ENCODE results near the gene NEIL3. TPM values are rescaled to one million over a fixed set of nuclear protein-coding genes. Genes with fewer than 3 reads are reported as not detected.

The NEIL3 gene
- total RNA-seq (under 1 TPM; 0.22 to 0.25 TPM), total RNA-seq (0.20 to 20.0 (median 1.3) reads per million in 172 experiments)
- polyA plus RNA-seq (2013, experiment 1 of 2) = 0.32 TPM
- polyA plus RNA-seq (2013, experiment 2 of 2) = 0.61 TPM

GRCh38 chr4:177309522-177310371, at the start of gene NEIL3:
Gene NEIL3, plus strand, starts transcription at chr4:177309874. Its CDS starts 80 bp downstream, at chr4:177309954.
- Histone ChIP-seq H3K4me1 (ENCODE audit: insufficient read depth, low read length) (peaks cover 5% of the 10 kb centered on the region), H3K9me3 (ENCODE audit: control insufficient read depth in 1 of 2, insufficient read depth in 1 of 2, low read length in 2 of 2) (no peaks in the 10 kb centered on the region), H3K27ac (ENCODE audit: low read depth in 1 of 2, low read length in 2 of 2) (no peak within 1 kb of the TSS), H3K36me3 (ENCODE audit: insufficient read depth, low read length) (no peaks in the 10 kb centered on the region), H3K4me3 (ENCODE audit: low read length) (peak within 1 kb of the TSS; percentile 72), H3K27me3 (ENCODE audit: control insufficient read depth in 1 of 2, insufficient read depth in 2 of 2, low read length in 2 of 2) (no peaks in the 10 kb centered on the region)
- ChIA-PET POLR2A (interaction anchor here (1.1 to 2.5 kb wide), 9 partner anchors 10 to 150 kb away, joined by 3 to 30 read pairs (median 6); partner anchors contain the start of gene AGA), CTCF (interaction anchor here (1.0 to 2.1 kb wide), 4 partner anchors 9 to 137 kb away, joined by 3 to 6 read pairs (median 4); no protein-coding TSS in a partner anchor)
- H3K27ac Mint-ChIP-seq = peak within 1 kb of the TSS; percentile 78
- H3K27me3 Mint-ChIP-seq = no peaks in the 10 kb centered on the region
- H3K4me1 Mint-ChIP-seq (ENCODE audit: low read depth) = peaks cover 37% of the 10 kb centered on the region
- H3K4me3 Mint-ChIP-seq = peak within 1 kb of the TSS; percentile 88
- ATAC-seq (ENCODE audit: poor library complexity) (peak; percentile 81), DNase-seq (peak; percentile 91 to 98 (median 95))
- intact Hi-C loops (cut with DNase I, micrococcal nuclease) = loop anchor here (1.0 to 10.0 kb wide), 4 partner anchors 15 to 1115 kb away; partner anchors contain the start of genes AGA (in 1 of the 2) and SPATA4 (in 1 of the 2)
- H3K9me3 Mint-ChIP-seq = no peaks in the 10 kb centered on the region
- no peaks in the 10 kb centered on the region for H3K36me3 Mint-ChIP-seq (ENCODE audit: low read depth)
- TF ChIP-seq CTCF (IDR thresholded peaks at IDR 0.05) = no peak

- TF ChIP-seq CTCF (IDR thresholded peaks at IDR 0.05) = no peak
- H3K9me3 ChIP-seq (ENCODE audit: control insufficient read depth in 1 of 2, insufficient read depth in 1 of 2, low read length in 2 of 2) = no peaks in the 10 kb centered on the region
- intact Hi-C loops (cut with DNase I, micrococcal nuclease) = no loop called here
- H3K27me3 Mint-ChIP-seq = no peaks in the 10 kb centered on the region
- H3K27ac ChIP-seq (ENCODE audit: low read depth in 1 of 2, low read length in 2 of 2) = no peak overlapping the region
- H3K27ac Mint-ChIP-seq = no peak overlapping the region
- H3K27me3 ChIP-seq (ENCODE audit: control insufficient read depth in 1 of 2, insufficient read depth in 2 of 2, low read length in 2 of 2) = no peaks in the 10 kb centered on the region
- no peaks in the 10 kb centered on the region for H3K9me3 Mint-ChIP-seq
- no peaks in the 10 kb centered on the region for H3K36me3 ChIP-seq (ENCODE audit: insufficient read depth, low read length)
- H3K4me1 Mint-ChIP-seq (ENCODE audit: low read depth) = no peaks in the 10 kb centered on the region
- no peak overlapping the region for H3K4me3 ChIP-seq (ENCODE audit: low read length)
- H3K36me3 Mint-ChIP-seq (ENCODE audit: low read depth) = no peaks in the 10 kb centered on the region
- CTCF ChIA-PET = no interaction called here
- no peak for ATAC-seq (ENCODE audit: poor library complexity)
- H3K4me3 Mint-ChIP-seq = no peak overlapping the region
- POLR2A ChIA-PET = no interaction called here
- DNase-seq = no peak
- no peaks in the 10 kb centered on the region for H3K4me1 ChIP-seq (ENCODE audit: insufficient read depth, low read length)
Observed at GRCh38 chr4:177263818-177264217, 45.9 kb upstream of the NEIL3 start.

GRCh38 chr4:177264788-177265422, 44.8 kb upstream of the NEIL3 start:
- no peaks in the 10 kb centered on the region for H3K27me3 Mint-ChIP-seq
- H3K27me3 ChIP-seq (ENCODE audit: control insufficient read depth in 1 of 2, insufficient read depth in 2 of 2, low read length in 2 of 2) = no peaks in the 10 kb centered on the region
- no peak overlapping the region for H3K4me3 Mint-ChIP-seq
- no peak overlapping the region for H3K27ac ChIP-seq (ENCODE audit: low read depth in 1 of 2, low read length in 2 of 2)
- H3K36me3 ChIP-seq (ENCODE audit: insufficient read depth, low read length) = no peaks in the 10 kb centered on the region
- no peak for DNase-seq
- CTCF ChIA-PET = no interaction called here
- no peak overlapping the region for H3K27ac Mint-ChIP-seq
- intact Hi-C loops (cut with DNase I, micrococcal nuclease) = no loop called here
- no peaks in the 10 kb centered on the region for H3K9me3 ChIP-seq (ENCODE audit: control insufficient read depth in 1 of 2, insufficient read depth in 1 of 2, low read length in 2 of 2)
- POLR2A ChIA-PET = no interaction called here
- H3K9me3 Mint-ChIP-seq = no peaks in the 10 kb centered on the region
- H3K4me1 Mint-ChIP-seq (ENCODE audit: low read depth) = no peaks in the 10 kb centered on the region
- no peak for ATAC-seq (ENCODE audit: poor library complexity)
- H3K4me3 ChIP-seq (ENCODE audit: low read length) = no peak overlapping the region
- H3K36me3 Mint-ChIP-seq (ENCODE audit: low read depth) = no peaks in the 10 kb centered on the region
- TF ChIP-seq CTCF (IDR thresholded peaks at IDR 0.05) = no peak
- H3K4me1 ChIP-seq (ENCODE audit: insufficient read depth, low read length) = no peaks in the 10 kb centered on the region
